Measurements from ENCODE around the gene VAT1L.

DNA sequence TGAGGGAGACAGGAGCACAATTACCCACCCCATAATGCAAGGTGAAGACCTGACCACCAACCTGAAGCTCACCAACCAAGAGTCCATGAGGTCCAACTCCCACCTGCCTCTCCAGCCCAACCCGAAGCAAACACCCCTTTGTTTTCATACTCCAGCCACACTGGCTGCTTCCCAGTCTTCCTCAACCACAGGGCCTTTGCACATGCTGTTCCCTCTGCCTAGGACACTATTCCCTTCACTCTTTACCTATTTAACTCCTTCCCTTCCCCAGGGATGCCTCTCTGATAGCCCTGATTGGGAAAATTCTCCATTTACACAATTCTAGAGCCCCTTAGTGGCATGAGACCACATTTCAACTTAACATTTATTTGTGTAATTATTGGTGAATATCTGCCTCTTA lies 86.0 kb downstream of the VAT1L start:
- TF ChIP-seq, protein P1, sequence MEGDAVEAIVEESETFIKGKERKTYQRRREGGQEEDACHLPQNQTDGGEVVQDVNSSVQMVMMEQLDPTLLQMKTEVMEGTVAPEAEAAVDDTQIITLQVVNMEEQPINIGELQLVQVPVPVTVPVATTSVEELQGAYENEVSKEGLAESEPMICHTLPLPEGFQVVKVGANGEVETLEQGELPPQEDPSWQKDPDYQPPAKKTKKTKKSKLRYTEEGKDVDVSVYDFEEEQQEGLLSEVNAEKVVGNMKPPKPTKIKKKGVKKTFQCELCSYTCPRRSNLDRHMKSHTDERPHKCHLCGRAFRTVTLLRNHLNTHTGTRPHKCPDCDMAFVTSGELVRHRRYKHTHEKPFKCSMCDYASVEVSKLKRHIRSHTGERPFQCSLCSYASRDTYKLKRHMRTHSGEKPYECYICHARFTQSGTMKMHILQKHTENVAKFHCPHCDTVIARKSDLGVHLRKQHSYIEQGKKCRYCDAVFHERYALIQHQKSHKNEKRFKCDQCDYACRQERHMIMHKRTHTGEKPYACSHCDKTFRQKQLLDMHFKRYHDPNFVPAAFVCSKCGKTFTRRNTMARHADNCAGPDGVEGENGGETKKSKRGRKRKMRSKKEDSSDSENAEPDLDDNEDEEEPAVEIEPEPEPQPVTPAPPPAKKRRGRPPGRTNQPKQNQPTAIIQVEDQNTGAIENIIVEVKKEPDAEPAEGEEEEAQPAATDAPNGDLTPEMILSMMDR (IDR thresholded peaks at IDR 0.05), result no peak
- TF ChIP-seq POLR2A (IDR thresholded peaks at IDR 0.05), result no peak

All from Peyer's patch (tissue), 4 donors.